AG10803 (cell line): Measurements from ENCODE around the gene TMEM214.

Experiments
- DNase-seq: peaks from one replicate; pipeline ENCODE4 v3.0.0; 2010; ENCODE audit warnings: low read depth
- H3K4me3 ChIP-seq: 2 replicates; pipeline ENCODE4 v1.5.1; 2011; ENCODE audit warnings: mild to moderate bottlenecking, low read length, control low read depth
- TF ChIP-seq, protein P1 (sequence below): conservative IDR thresholded peaks from 2 replicates; pipeline ENCODE4 v1.5.1; 2011; ENCODE audit warnings: mild to moderate bottlenecking, low read length, control low read depth, inconsistent platforms

TMEM214 gene

GRCh38 chr2:27089111-27089954 is 56.6 kb downstream of the TMEM214 start:
- TF ChIP-seq, protein P1, sequence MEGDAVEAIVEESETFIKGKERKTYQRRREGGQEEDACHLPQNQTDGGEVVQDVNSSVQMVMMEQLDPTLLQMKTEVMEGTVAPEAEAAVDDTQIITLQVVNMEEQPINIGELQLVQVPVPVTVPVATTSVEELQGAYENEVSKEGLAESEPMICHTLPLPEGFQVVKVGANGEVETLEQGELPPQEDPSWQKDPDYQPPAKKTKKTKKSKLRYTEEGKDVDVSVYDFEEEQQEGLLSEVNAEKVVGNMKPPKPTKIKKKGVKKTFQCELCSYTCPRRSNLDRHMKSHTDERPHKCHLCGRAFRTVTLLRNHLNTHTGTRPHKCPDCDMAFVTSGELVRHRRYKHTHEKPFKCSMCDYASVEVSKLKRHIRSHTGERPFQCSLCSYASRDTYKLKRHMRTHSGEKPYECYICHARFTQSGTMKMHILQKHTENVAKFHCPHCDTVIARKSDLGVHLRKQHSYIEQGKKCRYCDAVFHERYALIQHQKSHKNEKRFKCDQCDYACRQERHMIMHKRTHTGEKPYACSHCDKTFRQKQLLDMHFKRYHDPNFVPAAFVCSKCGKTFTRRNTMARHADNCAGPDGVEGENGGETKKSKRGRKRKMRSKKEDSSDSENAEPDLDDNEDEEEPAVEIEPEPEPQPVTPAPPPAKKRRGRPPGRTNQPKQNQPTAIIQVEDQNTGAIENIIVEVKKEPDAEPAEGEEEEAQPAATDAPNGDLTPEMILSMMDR: no peak
- no peak overlapping the region for H3K4me3 ChIP-seq
- no peak for DNase-seq
